K562 (cell line): ENCODE results near the gene HOXA4. TPM values are rescaled to one million over a fixed set of nuclear protein-coding genes. Genes with fewer than 3 reads are reported as not detected.

Source experiments
- ATAC-seq: fragments of 200-7000 bp; cut with Tn5 transposase; 3 replicates; pipeline ENCODE4 v1.9.1; 2020; ENCODE audit warnings: moderate library complexity
- BruUV-seq: library from RNA; stranded (reverse); fragments of 400-500 nt; replicated peaks from 2 replicates; lab custom pipeline; 2021; lab: Mats Ljungman, UMichigan
- CTCF ChIA-PET: fragments of 300-600 bp; formaldehyde crosslinking; extraction: SDS; loops from one replicate; lab custom pipeline; 2021; ENCODE audit warnings: low intra/inter-chr PET ratio; lab: Yijun Ruan, JAX
- POLR2A ChIA-PET: fragments of 300-600, 350-650 bp; sonication (Branson Sonifier 250); formaldehyde crosslinking; extraction: SDS; loops from one replicate; lab custom pipeline; 2021; ENCODE audit warnings: antibody characterized with exemption, inconsistent platforms; lab: Yijun Ruan, JAX
- DNase-seq, 4 experiments: peaks; one replicate each; pipeline versions ENCODE4 v3.0.0 to v3.0.0-alpha.2; 2011 to 2018; ENCODE audit warnings: low spot score in 3 of 4, mixed read lengths in 3 of 4; ENCODE audit errors: extremely low read depth in 1 of 4
- FAIRE-seq: peaks from 2 replicates; lab custom pipeline; 2011; peaks lifted over from hg19 to GRCh38; lab: Jason Lieb, UNC
- H2AFZ ChIP-seq: 2 replicates; pipeline ENCODE4 v1.6.0; 2011; ENCODE audit warnings: low read depth, low read length, control low read depth, inconsistent platforms
- H3K27ac ChIP-seq: fragments of 200-600 bp; 3 replicates; pipeline ENCODE4 v1.8.0; 2011; ENCODE audit warnings: low read depth, mild to moderate bottlenecking, control low read depth, inconsistent platforms, low read length, moderate library complexity, mixed read lengths; ENCODE audit errors: extremely low read depth
- H3K27me3 ChIP-seq, 2 experiments: fragments of 300-600 bp in 1 of 2; 2 replicates in 1 of 2; 3 replicates in 1 of 2; pipeline versions ENCODE4 v1.6.0 to v1.8.0; 2011; ENCODE audit warnings: inconsistent platforms in 2 of 2, low read length in 2 of 2, mild to moderate bottlenecking in 1 of 2, mixed read lengths in 1 of 2, moderate library complexity in 1 of 2; ENCODE audit not compliant: control insufficient read depth in 2 of 2, insufficient read depth in 2 of 2
- H3K36me3 ChIP-seq: fragments of 300-600 bp; 3 replicates; pipeline ENCODE4 v1.8.0; 2011; ENCODE audit warnings: mild to moderate bottlenecking, low read length, inconsistent platforms; ENCODE audit not compliant: control insufficient read depth, insufficient read depth
- H3K4me1 ChIP-seq, 2 experiments: fragments of 200-600 bp in 1 of 2; replicated peaks in 1 of 2; 2 replicates in 1 of 2; 3 replicates in 1 of 2; pipeline versions ENCODE4 v1.5.1 to v1.8.0; 2011; ENCODE audit warnings: inconsistent platforms in 2 of 2, low read length in 2 of 2, mild to moderate bottlenecking in 1 of 2, mixed read lengths in 1 of 2, moderate library complexity in 1 of 2; ENCODE audit not compliant: control insufficient read depth in 2 of 2, insufficient read depth in 2 of 2
- H3K4me2 ChIP-seq: 2 replicates; pipeline ENCODE4 v1.6.1; 2011; ENCODE audit warnings: low read length, control low read depth, inconsistent platforms, mixed read lengths; ENCODE audit not compliant: insufficient read depth
- H3K4me3 ChIP-seq: fragments of 200-600 bp; sonication (generic), shearing (Covaris generic); 2 replicates; pipeline ENCODE4 v1.5.1; 2016; ENCODE audit warnings: control low read depth, inconsistent platforms
- H3K79me2 ChIP-seq: fragments of 200-600 bp; 3 replicates; pipeline ENCODE4 v1.8.0; 2011; ENCODE audit warnings: low read length, inconsistent platforms; ENCODE audit not compliant: control insufficient read depth, insufficient read depth
- H3K9ac ChIP-seq, 2 experiments: 2 replicates each; pipeline versions ENCODE4 v1.6.0 to v1.6.1; 2011; ENCODE audit warnings: low read depth in 2 of 2, low read length in 2 of 2, control low read depth in 1 of 2, inconsistent platforms in 1 of 2, mild to moderate bottlenecking in 1 of 2, mixed read lengths in 1 of 2; ENCODE audit not compliant: insufficient read depth in 1 of 2
- H3K9me1 ChIP-seq: one replicate; pipeline ENCODE4 v1.6.0; 2011; ENCODE audit warnings: inconsistent platforms, mild to moderate bottlenecking, low read length, moderate library complexity; ENCODE audit not compliant: control insufficient read depth, insufficient read depth
- H3K9me3 ChIP-seq: replicated peaks from 2 replicates; pipeline ENCODE4 v1.5.1; 2011; ENCODE audit warnings: low read depth, low read length, inconsistent platforms; ENCODE audit not compliant: control insufficient read depth, insufficient read depth
- H4K20me1 ChIP-seq: replicated peaks from 2 replicates; pipeline ENCODE4 v1.6.1; 2011; ENCODE audit warnings: low read length, inconsistent platforms, mixed read lengths; ENCODE audit not compliant: control insufficient read depth, insufficient read depth
- CBX8 ChIP-seq: fragments of 200-600 bp; sonication (generic); IDR thresholded peaks from 2 replicates; pipeline ENCODE4 v1.6.1; 2012; ENCODE audit warnings: borderline replicate concordance, mixed run types, low read depth, mild to moderate bottlenecking, moderate library complexity, mixed read lengths, low read length, control low read depth, inconsistent platforms; ENCODE audit not compliant: poor library complexity, severe bottlenecking; ENCODE audit errors: extremely low read depth
- FIP1L1 ChIP-seq: fragments of 200-400 bp; formaldehyde crosslinking; IDR thresholded peaks from 2 replicates; pipeline ENCODE4 v1.6.1; 2018; ENCODE audit warnings: mild to moderate bottlenecking, low read depth, low read length; ENCODE audit not compliant: poor library complexity, severe bottlenecking
- HLTF ChIP-seq: fragments of 450-650 bp; IDR thresholded peaks from 2 replicates; pipeline ENCODE4 v1.6.1; 2016
- JUND ChIP-seq, 2 experiments: IDR thresholded peaks; 2 replicates in 1 of 2; 3 replicates in 1 of 2; pipeline ENCODE4 v1.6.1; 2011; ENCODE audit warnings: borderline replicate concordance in 2 of 2, low read depth in 2 of 2, low read length in 2 of 2, improper control_type of control experiment in 1 of 2, missing biosample characterization in 1 of 2, missing genetic modification characterization in 1 of 2, missing genetic modification reagents in 1 of 2
- MCM7 ChIP-seq, 2 experiments: fragments of 450-650 bp; IDR thresholded peaks; 2 replicates each; pipeline ENCODE4 v1.6.1; 2016 to 2018
- MTA3 ChIP-seq: fragments of 450-650 bp; formaldehyde crosslinking; IDR thresholded peaks from 2 replicates; pipeline ENCODE4 v1.6.1; 2017; ENCODE audit warnings: mild to moderate bottlenecking, borderline replicate concordance
- NCOA2 ChIP-seq, 2 experiments: fragments of 450-650 bp; IDR thresholded peaks; 2 replicates each; pipeline ENCODE4 v1.6.1; 2018; ENCODE audit warnings: mild to moderate bottlenecking in 2 of 2, moderate library complexity in 1 of 2; ENCODE audit not compliant: partially characterized antibody in 2 of 2
- NFE2L1 ChIP-seq: fragments of 450-650 bp; IDR thresholded peaks from 2 replicates; pipeline ENCODE4 v1.6.1; 2016; ENCODE audit warnings: missing genetic modification characterization, low read depth, mild to moderate bottlenecking, missing compliant biosample characterization, moderate library complexity, borderline replicate concordance
- NFXL1 ChIP-seq: fragments of 450-650 bp; formaldehyde crosslinking; IDR thresholded peaks from 2 replicates; pipeline ENCODE4 v1.4.0; 2021; ENCODE audit warnings: mild to moderate bottlenecking
- RBM25 ChIP-seq: fragments of 200-400 bp; formaldehyde crosslinking; IDR thresholded peaks from 2 replicates; pipeline ENCODE4 v1.6.1; 2018; ENCODE audit warnings: low read length, low read depth, moderate library complexity; ENCODE audit not compliant: severe bottlenecking
- SIRT6 ChIP-seq: IDR thresholded peaks from one replicate; pipeline ENCODE4 v1.6.1; 2012; ENCODE audit warnings: low read depth, mild to moderate bottlenecking, control low read depth, inconsistent platforms, low read length, moderate library complexity
- SMC3 ChIP-seq: conservative IDR thresholded peaks from 2 replicates; pipeline ENCODE4 v1.6.1; 2011; ENCODE audit warnings: low read depth, low read length, improper control_type of control experiment; ENCODE audit not compliant: insufficient read depth
- STAT6 ChIP-seq: sonication (generic); formaldehyde crosslinking; IDR thresholded peaks from 2 replicates; pipeline ENCODE4 v1.8.1; 2023; ENCODE audit warnings: mild to moderate bottlenecking, missing genetic modification reagents
- ZKSCAN8 ChIP-seq: fragments of 200-800 bp; sonication (Bioruptor generic); IDR thresholded peaks from 2 replicates; pipeline ENCODE4 v1.6.1; 2016; ENCODE audit warnings: missing genetic modification characterization, missing compliant biosample characterization
- ZNF134 ChIP-seq: fragments of 250-450 bp; sonication (Bioruptor Pico); conservative IDR thresholded peaks from 2 replicates; pipeline ENCODE4 v1.4.0; 2020
- ZNF24 ChIP-seq: fragments of 450-650 bp; IDR thresholded peaks from 2 replicates; pipeline ENCODE4 v1.6.1; 2016
- ZNF57 ChIP-seq: fragments of 450-650 bp; formaldehyde crosslinking; IDR thresholded peaks from 2 replicates; pipeline ENCODE4 v1.4.0; 2020; ENCODE audit warnings: mild to moderate bottlenecking, moderate library complexity
- WGBS: fragments of 100-300 bp; shearing (Covaris generic); methylation state at CpG from one replicate; pipeline ENCODE4 v1.1.6; 2016; ENCODE audit warnings: low coverage, mixed read lengths; ENCODE audit not compliant: insufficient coverage; ENCODE audit errors: missing lambda C conversion rate; 5-methylcytosine and 5-hydroxymethylcytosine counted together
- in situ Hi-C: fragments of 300-500 bp; cut with MboI; formaldehyde crosslinking; loops from 4 replicates; pipeline ENCODE4 v1.15.0; 2018; ENCODE audit warnings: inconsistent platforms, mixed read lengths
- intact Hi-C: fragments of 100-400 bp; cut with micrococcal nuclease; formaldehyde crosslinking; loops from 2 replicates; pipeline ENCODE4 v1.14.2; 2022
- polyA plus RNA-seq, 8 experiments: library from polyadenylated mRNA; depleted of rRNA in 4 of 8; stranded (reverse) in 5 of 8; unstranded in 3 of 8; fragments of >200 nt; fragmentation: Nextera tagmentation in 2 of 8; fragmentation: Illumina TruSeq in 1 of 8; extraction: Ambion mirVana in 2 of 8; extraction: Trizol in 1 of 8; gene quantifications; 2 replicates each; pipeline versions ENCODE4 v1.2.1 to v1.2.3, GENCODE V29; 2011 to 2014; ENCODE audit warnings: inconsistent platforms in 1 of 8, missing spikeins in 1 of 8
- total RNA-seq, 7 experiments: library from RNA; depleted of rRNA in 6 of 7; stranded (reverse); fragments of >200 nt in 6 of 7; fragmentation: Illumina TruSeq in 2 of 7; extraction: Trizol in 2 of 7; gene quantifications; 2 replicates each; pipeline versions ENCODE4 v1.2.1 to v1.2.3, GENCODE V29; 2011 to 2021; ENCODE audit warnings: low replicate concordance in 1 of 7

Gene HOXA4
- total and polyA plus RNA-seq, 9 of the 15 experiments (the other 6 are each of a cell fraction or from before 2014, with no cell fraction given): not detected

GRCh38 chr7:27156916-27157701, 26.6 kb upstream of the HOXA4 start:
- no peak overlapping the region for H3K9ac ChIP-seq
- no peaks in the 10 kb centered on the region for H3K79me2 ChIP-seq
- ATAC-seq (no peak), FAIRE-seq (no peak), DNase-seq (no peak)
- H3K36me3 ChIP-seq: no peaks in the 10 kb centered on the region
- no peaks in the 10 kb centered on the region for H3K9me3 ChIP-seq
- no TSS peak for BruUV-seq
- WGBS: 14% methylated on average over 28 of the region's 30 CpGs
- peaks cover 20 to 83% of the 10 kb centered on the region in 2 experiments; a peak in 4 of 5 replicates for H3K27me3 ChIP-seq
- H3K9me1 ChIP-seq: no peaks in the 10 kb centered on the region
- H3K27ac ChIP-seq: no peak overlapping the region
- peaks cover 0 to 18% of the 10 kb centered on the region in 2 experiments; a peak in 2 of 5 replicates for H3K4me1 ChIP-seq
- POLR2A ChIA-PET: interaction anchor here (0.6 kb wide), 1 partner anchor 510 kb away, joined by 4 read pairs; no protein-coding TSS in a partner anchor
- H2AFZ ChIP-seq: no peak overlapping the region
- in situ Hi-C loops (loop anchor here (25.0 kb wide), 3 partner anchors 645 to 1270 kb away; no protein-coding TSS in a partner anchor), intact Hi-C loops (no loop called here)
- H4K20me1 ChIP-seq: no peaks in the 10 kb centered on the region
- CTCF ChIA-PET: no interaction called here
- no peak overlapping the region for H3K4me3 ChIP-seq
- no peak for TF ChIP-seq CBX8
- no peak for TF ChIP-seq SMC3
- no peak for TF ChIP-seq SIRT6
- no peak for TF ChIP-seq RBM25
- no peak for TF ChIP-seq STAT6
- no peak for TF ChIP-seq JUND (IDR thresholded peaks at IDR 0.05; ENCODE audit: borderline replicate concordance, low read depth, low read length)
- TF ChIP-seq JUND (tag; IDR thresholded peaks at IDR 0.05; ENCODE audit: borderline replicate concordance, low read depth, low read length): no peak
- no peak for TF ChIP-seq ZNF57 (CRISPR knock-in tag)
- no peak for TF ChIP-seq ZNF24
- TF ChIP-seq HLTF: no peak
- TF ChIP-seq NFXL1: no peak
- TF ChIP-seq NFE2L1 (tag): no peak
- TF ChIP-seq ZKSCAN8: no peak
- no peak for TF ChIP-seq MCM7 (IDR thresholded peaks at IDR 0.05)
- TF ChIP-seq ZNF134: no peak
- TF ChIP-seq FIP1L1: no peak
- no peak for TF ChIP-seq MTA3
- no peak for TF ChIP-seq NCOA2 (IDR thresholded peaks at IDR 0.05; ENCODE audit: partially characterized antibody in 2 of 2)
- no peak overlapping the region for H3K4me2 ChIP-seq
